GM19372 (cell line): ENCODE measurements around the gene MYL5.
"Not testable (repeated sequence)": the region's sequence is repeated elsewhere in the genome, so short reads cannot be mapped to it uniquely, and the experiment has no call there.

Source experiments
- ATAC-seq: cut with Tn5 transposase; IDR thresholded peaks from one replicate; pipeline ENCODE4 v1.9.1; 2021; ENCODE audit warnings: mild to moderate bottlenecking, low read depth, moderate library complexity; ENCODE audit not compliant: unreplicated experiment

The MYL5 gene

GRCh38 chr4:635851-636627 lies 38.3 kb upstream of the MYL5 start:
- ATAC-seq, result no peak

DNA sequence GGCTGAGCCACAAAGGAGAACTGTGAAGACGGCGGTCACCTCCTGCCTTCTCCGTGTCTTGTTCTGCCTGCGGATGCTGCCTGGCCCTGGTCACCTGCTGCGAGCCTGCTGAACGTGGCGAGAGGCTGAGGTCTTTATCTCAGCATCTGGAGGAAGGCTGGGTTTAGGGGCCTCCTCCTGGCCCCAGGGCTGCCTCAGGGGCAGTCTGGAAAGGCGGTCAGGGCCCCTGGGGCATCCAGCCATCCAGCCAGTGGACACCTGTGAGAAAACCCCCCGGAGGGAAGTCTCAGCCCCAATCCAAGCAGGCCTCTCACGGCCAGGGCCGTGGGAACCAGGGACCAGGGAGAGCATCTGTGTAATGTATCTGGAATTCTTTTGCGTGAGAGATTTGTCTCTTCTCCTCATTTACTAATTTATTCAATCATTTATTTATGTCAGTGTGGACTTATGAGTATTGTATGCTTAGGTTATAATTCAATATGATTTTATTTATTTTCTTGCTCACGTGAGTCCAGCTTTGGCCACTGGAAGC lies 37.6 kb upstream of the MYL5 start:
- no peak for ATAC-seq

DNA sequence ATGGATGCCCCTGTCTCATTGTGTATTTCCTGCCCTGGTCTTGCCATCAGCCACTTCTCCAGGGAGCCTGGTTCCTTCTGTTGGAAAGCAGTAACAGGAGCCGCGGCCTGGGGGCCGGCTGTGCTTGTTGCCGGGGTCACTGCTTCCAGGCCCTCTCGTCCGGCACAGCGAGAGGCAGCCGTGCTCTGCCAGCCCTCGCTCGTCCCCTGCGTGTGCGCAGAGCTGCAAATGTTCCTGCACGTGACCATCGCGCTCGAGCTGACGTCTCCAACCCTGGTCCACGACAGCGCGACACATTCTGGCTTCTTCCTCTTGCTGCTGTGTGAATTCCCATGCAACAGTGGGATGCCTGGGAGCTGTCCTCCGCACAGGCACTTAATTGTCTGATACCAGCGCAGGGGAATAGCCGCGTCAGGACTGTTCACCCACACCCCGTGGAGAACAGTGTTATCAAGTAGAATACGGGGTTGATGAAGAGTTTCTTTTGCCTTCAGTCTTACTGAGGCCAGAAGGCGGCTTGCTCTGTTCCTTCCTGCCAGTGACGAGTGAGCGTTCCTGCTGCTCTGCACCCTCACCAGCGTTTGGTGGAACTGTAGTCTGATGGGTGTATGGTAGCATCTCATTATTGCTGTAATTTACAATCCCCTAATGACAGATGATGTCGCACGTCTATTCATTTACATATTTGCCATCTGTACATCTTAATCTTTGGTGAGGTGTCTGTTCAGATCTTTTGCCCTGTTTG lies 36.6 kb upstream of the MYL5 start:
- ATAC-seq, result no peak

GRCh38 chr4:642366-642765 lies 32.0 kb upstream of the MYL5 start:
- ATAC-seq, result not testable (repeated sequence)

DNA sequence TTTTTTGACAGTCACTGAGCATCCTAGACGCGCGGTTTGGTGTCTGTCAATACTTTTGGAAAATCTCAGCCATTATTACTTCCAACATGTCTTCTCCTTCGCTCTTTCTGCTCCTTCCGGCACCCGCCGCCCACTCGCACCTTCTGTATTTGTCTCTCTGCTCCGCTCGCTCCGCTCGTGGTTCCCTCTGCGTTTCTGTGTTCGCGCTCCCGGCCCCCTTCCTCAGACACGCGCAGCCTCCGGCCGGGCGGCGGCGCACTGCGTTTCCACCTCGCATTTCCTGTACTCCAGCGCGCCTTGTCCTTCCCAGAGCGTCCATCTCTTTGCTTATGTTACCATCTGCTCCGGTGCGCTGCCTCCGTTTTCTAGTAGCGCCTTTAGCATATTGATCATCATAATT lies 27.9 kb upstream of the MYL5 start:
- no peak for ATAC-seq

- ATAC-seq, result no peak
Observed at GRCh38 chr4:647481-647880, 26.9 kb upstream of the MYL5 start.

GRCh38 chr4:648579-649292 lies 25.6 kb upstream of the MYL5 start:
- ATAC-seq, result no peak

GRCh38 chr4:649293-649625 lies 25.1 kb upstream of the MYL5 start:
- ATAC-seq, result no peak

- ATAC-seq, result no peak
Observed at GRCh38 chr4:649751-650310, 24.5 kb upstream of the MYL5 start.

DNA sequence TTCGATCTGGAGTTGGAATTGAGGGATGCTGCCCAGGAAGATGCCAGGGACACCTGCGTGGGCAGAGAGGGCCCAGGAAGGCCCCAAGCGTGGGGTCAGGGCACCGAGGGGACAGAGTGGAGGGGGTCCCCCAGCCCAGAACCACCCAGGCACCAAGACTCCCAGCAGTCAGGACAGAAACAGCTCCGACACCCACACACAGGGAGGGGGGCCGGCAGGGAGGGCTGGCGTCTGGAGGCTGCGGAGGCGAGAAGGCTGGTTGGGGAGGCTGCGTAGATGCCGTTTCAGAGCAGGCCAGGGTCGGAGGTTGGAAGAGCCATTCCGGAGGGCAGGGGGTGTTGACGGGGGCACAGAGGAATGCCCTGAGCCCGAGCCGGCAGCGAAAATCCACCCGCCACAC lies 23.9 kb upstream of the MYL5 start:
- ATAC-seq, result no peak

GRCh38 chr4:650951-651883 lies 23.1 kb upstream of the MYL5 start:
- no peak for ATAC-seq

GRCh38 chr4:651884-652642 lies 22.3 kb upstream of the MYL5 start:
- no peak for ATAC-seq

DNA sequence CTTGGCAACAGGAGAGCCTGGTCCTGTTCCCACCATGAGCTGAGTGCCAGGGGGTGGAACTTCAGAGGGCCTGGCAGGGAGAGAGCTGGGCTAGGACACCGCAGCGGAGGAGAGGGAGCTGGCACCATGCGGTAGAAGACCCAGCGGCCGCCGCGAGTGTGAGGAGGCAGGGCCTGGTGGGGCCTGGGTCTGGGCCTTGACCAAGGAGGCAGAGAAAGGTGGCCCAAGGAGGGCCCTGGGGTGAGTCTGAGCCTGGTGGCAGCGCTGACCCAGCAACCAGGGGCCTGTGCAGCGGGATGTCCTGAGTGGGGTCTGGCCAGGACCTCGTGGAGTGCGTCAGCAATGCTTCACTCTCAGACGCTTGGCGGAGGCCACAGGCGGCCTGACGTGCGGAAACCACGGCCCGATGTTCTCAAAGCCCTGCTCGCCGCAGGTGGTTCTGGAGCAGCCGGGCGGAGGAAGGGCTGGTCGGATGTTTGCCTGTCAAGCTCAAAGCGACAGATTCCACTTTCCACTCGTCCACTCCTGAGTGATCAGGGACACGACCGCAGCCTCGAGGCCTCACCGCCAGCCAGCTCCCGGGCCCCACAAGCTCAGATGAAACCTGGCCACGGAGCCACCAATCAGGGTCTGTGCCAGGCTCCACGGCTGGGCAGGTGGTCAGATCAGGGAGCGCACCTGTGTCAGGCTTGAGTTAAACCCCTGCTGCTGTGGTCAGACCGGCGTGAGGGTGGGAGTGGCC lies 21.1 kb upstream of the MYL5 start:
- no peak for ATAC-seq

GRCh38 chr4:653831-654502 lies 20.4 kb upstream of the MYL5 start:
- ATAC-seq, result no peak

DNA sequence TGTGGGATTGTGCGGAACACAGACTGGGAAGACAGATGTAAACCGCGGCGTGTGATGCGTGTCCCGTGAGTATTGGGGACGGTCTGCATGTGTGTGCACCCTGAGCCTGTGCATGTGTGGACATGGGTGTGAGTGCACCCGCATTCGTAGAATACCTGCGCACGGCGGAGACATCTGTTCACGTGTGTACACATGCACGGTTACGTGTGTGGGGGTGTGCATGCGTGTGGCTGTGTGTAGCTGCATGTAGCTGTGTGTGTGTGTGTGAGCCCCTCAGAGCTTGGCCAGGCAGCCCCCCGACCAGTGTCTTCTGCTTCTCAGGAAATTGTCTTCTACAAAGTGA lies 19.9 kb upstream of the MYL5 start:
- ATAC-seq, result no peak

GRCh38 chr4:654871-655463 lies 19.4 kb upstream of the MYL5 start:
- no peak for ATAC-seq

DNA sequence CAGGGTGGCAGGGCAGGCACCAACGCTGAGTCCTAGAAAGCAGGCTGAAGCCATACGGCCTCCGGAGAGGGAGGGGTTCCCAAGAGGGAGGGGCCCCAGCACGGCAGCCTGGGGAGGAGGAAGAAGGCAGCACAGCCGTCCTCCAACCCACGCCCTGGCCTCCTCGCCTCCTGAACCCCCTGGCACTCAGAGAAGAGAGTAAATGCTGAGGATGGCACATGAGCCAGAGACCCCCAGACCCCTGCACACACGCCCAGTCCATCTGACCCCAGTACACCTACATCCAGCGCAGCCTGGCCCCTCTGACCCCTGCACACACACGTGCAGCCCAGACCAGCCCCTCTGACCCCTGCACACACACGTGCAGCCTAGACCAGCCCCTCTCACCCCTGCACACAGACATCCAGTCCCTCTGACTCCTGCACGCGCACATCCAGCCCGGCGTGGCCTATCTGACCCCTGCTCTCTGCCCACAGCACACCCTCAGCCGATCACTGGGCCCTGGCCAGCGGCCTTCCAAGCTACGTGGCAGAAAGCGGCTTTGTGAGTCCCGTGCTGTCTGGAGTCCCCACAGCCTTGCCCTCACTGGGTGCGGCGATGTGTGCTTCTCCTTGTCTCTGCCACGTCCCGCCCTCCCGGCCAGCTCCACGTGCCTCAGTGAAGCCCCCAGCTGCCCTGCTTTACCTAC lies 18.7 kb upstream of the MYL5 start:
- no peak for ATAC-seq
